Measurements from ENCODE around the gene RHO. TPM values are rescaled to one million over a fixed set of nuclear protein-coding genes. Genes with fewer than 3 reads are reported as not detected.

The RHO gene
- total RNA-seq, 1 donor from 2014 or later = not detected

Other genes with a start within 250 kb of the RHO start
- gene HMCES, start 249.8 kb upstream of the RHO start, total RNA-seq = 42.7 TPM
- not detected for gene EFCAB12, start 100.0 kb upstream of the RHO start, total RNA-seq
- gene MBD4, start 88.7 kb upstream of the RHO start, total RNA-seq = 18.7 TPM
- 19.3 TPM for gene IFT122, start 88.4 kb upstream of the RHO start, total RNA-seq
- gene H1-8, start 14.5 kb downstream of the RHO start, total RNA-seq = not detected
- 53.1 TPM for gene PLXND1, start 78.0 kb downstream of the RHO start, total RNA-seq

All from Right ventricle myocardium superior (tissue), 1 donor.